ENCODE data around the gene DUSP1. TPM values are rescaled to one million over a fixed set of nuclear protein-coding genes. Genes with fewer than 3 reads are reported as not detected.
A peak's percentile ranks its signal among the peaks of the same experiment; 100 is the strongest.

Gene DUSP1
- total and polyA plus RNA-seq, 2 of the 13 experiments (the other 11 are each of a cell fraction or from before 2014, with no cell fraction given), result 27.1 to 55.5 TPM

DNA sequence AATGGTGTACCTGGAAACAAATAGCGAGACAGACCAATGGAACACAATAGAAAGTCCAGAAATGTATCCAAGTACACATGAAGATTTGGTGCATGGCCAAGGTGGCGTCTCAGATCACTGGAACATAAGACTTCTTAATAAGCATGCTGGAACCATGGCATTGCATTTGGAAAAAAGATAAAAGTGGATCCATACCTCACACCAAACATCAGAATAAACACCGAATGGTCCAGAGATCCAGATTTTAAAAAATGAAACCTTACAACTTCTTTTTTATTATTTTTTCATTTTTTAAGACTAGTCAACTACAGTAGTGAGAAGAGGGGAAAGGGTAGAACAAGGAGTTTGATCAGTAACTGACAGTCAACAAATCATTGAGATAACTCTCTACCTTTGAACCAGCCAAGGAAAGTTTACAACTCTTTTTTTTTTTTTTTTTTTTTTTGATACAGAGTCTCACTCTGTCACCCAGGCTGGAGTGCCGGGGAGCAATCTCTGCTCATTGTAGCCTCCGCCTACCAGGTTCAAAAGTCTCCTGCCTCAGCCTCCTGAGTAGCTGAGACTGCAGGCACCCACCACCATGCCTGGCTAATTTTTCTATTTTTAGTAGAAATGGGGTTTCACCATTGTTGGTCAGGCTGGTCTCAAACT is 8.8 kb upstream of the DUSP1 start (continued):
- TF ChIP-seq ZNF775 (CRISPR knock-in tag; IDR thresholded peaks at IDR 0.05; ENCODE audit: borderline replicate concordance) (no peak), GPN1 (CRISPR knock-in tag; IDR thresholded peaks at IDR 0.05; ENCODE audit: borderline replicate concordance) (no peak), GFI1 (CRISPR knock-in tag; IDR thresholded peaks at IDR 0.05; ENCODE audit: borderline replicate concordance) (peak; percentile 93), BORCS8-MEF2B (CRISPR knock-in tag; IDR thresholded peaks at IDR 0.05) (no peak), ZNF224 (CRISPR knock-in tag; IDR thresholded peaks at IDR 0.05) (no peak), ZMYM2 (CRISPR knock-in tag; IDR thresholded peaks at IDR 0.05) (0 out of 2 replicates have a peak, but pooled peaks have one; percentile 20), ZNF674 (CRISPR knock-in tag; IDR thresholded peaks at IDR 0.05; ENCODE audit: low read depth) (no peak), SOX6 (IDR thresholded peaks at IDR 0.05) (no peak), SOX6 (CRISPR knock-in tag; IDR thresholded peaks at IDR 0.05) (peak; percentile 70), MEIS2 (CRISPR knock-in tag; IDR thresholded peaks at IDR 0.05) (no peak), TRIM24 (CRISPR knock-in tag; IDR thresholded peaks at IDR 0.05) (no peak), THAP11 (CRISPR knock-in tag; IDR thresholded peaks at IDR 0.05) (no peak), ZNF567 (CRISPR knock-in tag; IDR thresholded peaks at IDR 0.05; ENCODE audit: borderline replicate concordance) (no peak), ZNF619 (CRISPR knock-in tag; IDR thresholded peaks at IDR 0.05) (no peak), ZNF460 (CRISPR knock-in tag; IDR thresholded peaks at IDR 0.05; ENCODE audit: borderline replicate concordance) (peak; percentile 90), TCF7 (IDR thresholded peaks at IDR 0.05; ENCODE audit: low read depth) (peak; percentile 34; the same call in 1 of the 2 replicates), TBX3 (IDR thresholded peaks at IDR 0.05; ENCODE audit: borderline replicate concordance) (no peak)
- TF ChIP-seq, protein P1, sequence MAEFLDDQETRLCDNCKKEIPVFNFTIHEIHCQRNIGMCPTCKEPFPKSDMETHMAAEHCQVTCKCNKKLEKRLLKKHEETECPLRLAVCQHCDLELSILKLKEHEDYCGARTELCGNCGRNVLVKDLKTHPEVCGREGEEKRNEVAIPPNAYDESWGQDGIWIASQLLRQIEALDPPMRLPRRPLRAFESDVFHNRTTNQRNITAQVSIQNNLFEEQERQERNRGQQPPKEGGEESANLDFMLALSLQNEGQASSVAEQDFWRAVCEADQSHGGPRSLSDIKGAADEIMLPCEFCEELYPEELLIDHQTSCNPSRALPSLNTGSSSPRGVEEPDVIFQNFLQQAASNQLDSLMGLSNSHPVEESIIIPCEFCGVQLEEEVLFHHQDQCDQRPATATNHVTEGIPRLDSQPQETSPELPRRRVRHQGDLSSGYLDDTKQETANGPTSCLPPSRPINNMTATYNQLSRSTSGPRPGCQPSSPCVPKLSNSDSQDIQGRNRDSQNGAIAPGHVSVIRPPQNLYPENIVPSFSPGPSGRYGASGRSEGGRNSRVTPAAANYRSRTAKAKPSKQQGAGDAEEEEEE (CRISPR knock-in tag; IDR thresholded peaks at IDR 0.05; ENCODE audit: borderline replicate concordance), result no peak
- TF ChIP-seq, protein P2, sequence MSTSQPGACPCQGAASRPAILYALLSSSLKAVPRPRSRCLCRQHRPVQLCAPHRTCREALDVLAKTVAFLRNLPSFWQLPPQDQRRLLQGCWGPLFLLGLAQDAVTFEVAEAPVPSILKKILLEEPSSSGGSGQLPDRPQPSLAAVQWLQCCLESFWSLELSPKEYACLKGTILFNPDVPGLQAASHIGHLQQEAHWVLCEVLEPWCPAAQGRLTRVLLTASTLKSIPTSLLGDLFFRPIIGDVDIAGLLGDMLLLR (CRISPR knock-in tag; IDR thresholded peaks at IDR 0.05), result no peak
- TF ChIP-seq, protein P3, sequence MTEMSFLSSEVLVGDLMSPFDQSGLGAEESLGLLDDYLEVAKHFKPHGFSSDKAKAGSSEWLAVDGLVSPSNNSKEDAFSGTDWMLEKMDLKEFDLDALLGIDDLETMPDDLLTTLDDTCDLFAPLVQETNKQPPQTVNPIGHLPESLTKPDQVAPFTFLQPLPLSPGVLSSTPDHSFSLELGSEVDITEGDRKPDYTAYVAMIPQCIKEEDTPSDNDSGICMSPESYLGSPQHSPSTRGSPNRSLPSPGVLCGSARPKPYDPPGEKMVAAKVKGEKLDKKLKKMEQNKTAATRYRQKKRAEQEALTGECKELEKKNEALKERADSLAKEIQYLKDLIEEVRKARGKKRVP (CRISPR knock-in tag; IDR thresholded peaks at IDR 0.05), result no peak
- TF ChIP-seq, protein P4, sequence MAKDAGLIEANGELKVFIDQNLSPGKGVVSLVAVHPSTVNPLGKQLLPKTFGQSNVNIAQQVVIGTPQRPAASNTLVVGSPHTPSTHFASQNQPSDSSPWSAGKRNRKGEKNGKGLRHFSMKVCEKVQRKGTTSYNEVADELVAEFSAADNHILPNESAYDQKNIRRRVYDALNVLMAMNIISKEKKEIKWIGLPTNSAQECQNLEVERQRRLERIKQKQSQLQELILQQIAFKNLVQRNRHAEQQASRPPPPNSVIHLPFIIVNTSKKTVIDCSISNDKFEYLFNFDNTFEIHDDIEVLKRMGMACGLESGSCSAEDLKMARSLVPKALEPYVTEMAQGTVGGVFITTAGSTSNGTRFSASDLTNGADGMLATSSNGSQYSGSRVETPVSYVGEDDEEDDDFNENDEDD (CRISPR knock-in tag; IDR thresholded peaks at IDR 0.05; ENCODE audit: borderline replicate concordance), result no peak
